Measurements from ENCODE around the gene MSI2.

The MSI2 gene

DNA sequence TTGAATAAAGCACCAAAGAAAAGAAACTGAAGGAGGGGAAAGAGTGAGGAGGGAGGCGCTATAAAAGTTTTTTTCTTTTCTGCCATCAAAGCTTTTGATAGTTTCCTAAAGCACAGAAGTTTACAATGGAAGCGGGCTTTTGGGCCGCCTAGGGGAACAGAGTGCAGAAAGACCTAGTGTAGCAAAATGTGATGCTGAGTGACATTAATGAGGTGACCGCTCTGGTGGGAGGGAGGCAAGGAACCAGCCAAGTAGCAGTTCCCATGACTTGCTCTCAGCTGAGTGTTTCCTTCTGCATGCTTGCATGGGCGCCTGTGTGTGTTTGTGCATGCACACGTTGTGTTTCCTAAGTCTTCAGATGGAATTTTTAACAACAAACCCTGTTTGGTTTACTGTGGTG, 15.5 kb downstream of the MSI2 start:
- no peak for DNase-seq

DNA sequence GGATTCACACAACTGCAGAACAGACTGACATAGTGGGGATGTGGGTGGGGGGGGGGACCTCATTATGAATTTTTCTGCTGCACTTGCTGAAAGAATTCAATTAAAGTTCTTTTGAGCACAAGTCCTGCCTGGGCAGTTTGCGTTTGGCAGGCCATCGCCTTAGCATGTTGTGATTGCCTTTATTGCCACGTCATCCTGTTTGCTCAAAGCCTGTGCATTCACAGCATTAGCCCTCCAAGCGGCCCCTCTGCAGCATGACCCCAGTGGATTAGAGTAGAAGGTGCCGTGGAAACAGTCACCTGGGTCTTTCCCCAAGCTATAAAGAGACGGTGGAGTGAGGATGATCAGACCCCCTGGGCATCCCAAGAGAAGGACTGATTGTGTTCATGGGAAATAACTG, 17.2 kb downstream of the MSI2 start:
- DNase-seq = no peak

DNA sequence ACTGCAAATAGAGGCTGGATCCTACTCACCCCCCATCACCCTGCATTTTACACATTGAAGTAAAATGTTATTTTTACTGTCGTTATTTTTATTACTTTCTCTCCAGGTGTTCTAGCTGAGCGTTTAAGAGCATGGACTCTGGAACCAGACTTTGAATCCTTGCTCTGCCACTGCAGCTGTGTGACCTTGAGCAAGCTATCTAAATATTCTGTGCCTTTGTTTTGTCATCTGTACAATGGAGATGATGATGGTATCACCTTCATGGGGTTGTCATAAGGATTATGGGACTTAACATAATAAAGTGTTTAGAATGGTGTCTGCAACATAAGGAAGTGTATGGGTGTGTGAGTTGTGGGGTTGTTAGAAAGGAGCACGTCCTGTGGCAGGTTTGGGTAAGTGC, 17.8 kb downstream of the MSI2 start:
- DNase-seq = no peak

DNA sequence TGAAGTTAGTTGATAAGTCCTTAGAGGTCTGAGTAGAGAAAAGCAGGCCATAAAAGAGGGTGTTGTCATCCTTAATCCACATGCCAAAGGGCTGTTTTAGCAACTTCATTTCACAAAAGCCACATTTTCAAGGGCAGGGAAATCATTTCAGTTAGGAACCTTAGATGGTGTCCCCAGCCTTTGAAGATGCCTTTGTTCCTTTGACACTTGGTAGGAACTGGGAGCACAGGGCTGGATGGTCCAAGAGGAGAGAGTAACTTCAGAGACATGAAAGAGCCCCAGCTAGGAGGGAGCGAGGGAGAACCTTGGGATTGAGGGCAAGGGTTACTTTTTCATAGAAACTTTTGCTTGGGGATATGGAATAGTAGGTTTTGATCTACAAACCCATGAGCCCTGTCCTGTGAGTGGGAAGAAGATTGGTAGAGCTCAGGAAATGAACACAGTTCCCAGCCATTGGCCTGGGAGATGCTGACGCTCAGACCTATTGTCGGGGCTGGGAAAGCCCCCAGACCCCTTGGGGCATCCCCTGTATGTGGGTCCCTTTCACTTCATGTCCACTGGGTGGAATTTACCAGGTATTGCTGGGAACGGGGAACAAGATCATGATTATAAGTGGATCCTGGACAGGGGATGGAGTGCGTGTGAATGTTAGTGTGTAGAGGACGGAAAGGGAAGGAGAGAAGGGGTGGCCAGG, 18.9 kb downstream of the MSI2 start:
- DNase-seq = no peak

DNA sequence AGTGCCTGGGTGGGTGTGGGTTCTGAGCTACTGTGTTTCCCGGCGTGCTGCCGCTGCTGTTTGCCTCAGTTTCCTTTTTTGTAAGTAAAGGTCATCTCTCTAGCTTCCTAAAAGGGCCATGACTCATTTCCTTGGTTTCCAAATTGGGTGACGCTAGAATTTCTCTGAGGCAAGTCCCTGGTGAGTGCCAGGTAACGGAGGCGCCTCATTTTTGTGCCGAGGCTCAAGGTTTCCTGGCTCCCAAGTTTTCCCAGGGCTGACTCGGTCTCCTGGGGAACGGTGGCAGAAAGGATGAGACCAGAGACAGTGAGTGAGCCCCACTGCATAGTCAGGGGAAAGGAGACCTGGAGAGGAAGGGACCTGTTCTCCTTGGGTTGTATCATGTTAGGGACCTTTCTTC, 20.3 kb downstream of the MSI2 start:
- no peak for DNase-seq

DNA sequence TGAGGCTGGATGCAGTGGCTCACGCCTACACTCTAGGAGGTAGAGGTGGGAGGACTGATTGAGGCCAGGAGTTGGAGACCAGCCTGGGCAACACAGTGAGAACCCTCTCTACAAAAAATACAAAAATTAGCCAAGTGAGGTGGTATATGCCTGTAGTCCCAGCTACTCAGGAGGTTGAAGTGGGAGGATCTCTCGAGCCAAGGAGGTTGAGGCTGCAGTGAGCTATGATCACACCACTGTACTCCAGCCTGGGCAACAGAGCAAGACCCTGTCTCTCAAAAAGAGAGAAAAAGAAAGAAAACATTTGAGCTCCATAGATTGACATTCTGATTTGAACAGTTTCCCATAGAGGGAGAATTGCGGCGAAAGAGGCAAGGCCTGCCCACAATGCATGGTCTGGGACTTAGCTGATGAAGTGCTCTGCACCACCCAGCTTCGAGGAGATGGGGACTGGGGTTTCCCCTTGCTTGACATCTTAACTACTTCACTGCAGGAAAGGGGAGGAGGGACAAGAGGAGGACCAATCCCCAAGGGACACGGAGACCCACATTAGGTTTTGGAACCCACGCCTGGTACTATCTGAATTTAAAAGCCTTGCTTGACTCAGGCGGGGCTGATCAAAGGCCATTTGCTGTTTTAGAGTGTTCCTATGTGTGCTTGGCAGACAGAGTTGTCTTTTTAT, 21.7 kb downstream of the MSI2 start:
- DNase-seq = no peak

DNA sequence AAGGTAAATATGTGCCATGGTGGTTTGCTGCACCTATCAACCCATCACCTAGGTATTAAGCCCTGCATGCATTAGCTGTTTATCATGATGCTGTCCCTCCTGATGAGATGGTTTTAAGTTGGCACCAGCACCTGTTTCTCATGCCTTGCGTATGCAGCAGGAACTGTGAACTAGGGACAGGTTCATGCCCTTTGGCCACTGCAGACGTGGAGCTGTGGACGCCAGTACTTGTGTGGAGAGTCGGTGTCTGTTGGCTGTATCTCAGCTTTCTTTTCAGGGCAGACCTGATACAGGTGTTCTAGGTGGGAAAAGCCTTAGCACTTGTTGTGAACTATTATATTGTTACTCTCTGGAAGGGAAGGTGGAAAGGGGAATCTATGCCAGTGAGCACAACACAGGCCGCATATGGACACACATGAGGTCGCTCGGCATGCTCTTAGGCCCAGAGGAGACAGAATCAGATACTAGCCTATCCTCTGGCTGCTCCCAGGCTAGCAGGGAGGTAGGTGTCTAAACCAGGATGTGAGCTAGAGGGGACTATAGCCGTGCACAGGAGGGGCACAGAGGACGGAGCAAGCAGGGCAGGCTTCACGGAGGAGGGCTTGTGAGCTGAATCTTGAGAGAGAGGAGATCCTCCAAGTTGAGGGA, 22.5 kb downstream of the MSI2 start:
- DNase-seq = no peak

DNA sequence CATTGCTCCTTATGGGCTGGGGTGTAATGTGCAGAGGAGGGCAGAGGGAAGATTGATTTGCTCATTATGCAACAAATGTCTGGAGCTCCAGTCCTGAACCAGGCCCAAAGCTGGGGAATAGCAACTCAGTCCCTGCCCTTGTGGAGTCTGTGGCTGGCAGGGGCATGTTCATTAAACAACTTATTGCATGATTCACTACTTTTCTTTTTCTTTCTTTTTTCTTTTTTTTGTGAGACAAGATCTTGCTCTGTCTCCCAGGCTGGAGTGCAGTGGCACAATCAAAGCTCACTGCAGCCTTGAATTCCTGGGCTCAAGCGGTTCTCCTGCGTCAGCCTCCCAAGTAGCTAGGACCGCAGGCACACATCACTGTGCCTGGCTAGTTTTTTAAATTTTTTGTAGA, 23.1 kb downstream of the MSI2 start:
- no peak for DNase-seq

DNA sequence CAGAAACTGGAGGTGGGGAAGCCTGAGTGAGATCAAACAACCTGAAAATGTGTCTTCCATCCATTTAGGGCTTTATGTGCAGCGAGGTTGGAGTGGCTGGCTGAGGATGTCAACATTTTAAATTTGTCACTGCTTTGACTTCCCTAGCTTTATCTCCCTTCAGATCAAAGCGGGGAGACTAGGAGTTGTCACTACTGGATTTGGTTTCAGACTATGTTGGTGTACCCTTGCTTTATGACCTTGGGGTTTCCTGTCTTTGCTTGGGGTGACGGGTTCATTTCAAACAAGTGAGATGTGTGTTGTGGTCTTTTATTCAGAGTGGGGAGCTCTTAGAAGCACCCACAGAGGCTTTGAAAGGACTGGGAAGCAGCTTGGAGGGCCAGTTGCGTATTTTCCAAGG, 25.6 kb downstream of the MSI2 start:
- DNase-seq = no peak

DNA sequence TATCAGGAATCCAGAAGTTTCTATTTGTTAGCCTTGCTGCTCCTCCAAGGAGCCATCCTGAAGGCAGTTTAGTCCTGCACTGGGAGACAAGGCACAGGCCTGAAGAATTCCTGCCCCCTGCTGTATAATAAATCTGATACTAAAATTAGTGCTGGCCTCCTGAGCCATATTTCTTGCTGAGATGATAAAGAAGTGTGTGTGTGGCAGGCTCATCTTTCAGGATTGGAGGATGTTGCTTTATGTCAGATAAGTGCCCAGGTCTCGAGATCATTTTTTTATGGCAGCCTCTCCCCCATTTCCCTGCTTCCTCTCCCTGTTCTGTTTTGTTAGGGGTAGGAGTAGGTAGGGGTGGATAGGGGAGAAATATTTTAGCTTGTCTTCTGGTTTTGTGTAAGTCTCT, 26.0 kb downstream of the MSI2 start:
- DNase-seq = no peak

DNA sequence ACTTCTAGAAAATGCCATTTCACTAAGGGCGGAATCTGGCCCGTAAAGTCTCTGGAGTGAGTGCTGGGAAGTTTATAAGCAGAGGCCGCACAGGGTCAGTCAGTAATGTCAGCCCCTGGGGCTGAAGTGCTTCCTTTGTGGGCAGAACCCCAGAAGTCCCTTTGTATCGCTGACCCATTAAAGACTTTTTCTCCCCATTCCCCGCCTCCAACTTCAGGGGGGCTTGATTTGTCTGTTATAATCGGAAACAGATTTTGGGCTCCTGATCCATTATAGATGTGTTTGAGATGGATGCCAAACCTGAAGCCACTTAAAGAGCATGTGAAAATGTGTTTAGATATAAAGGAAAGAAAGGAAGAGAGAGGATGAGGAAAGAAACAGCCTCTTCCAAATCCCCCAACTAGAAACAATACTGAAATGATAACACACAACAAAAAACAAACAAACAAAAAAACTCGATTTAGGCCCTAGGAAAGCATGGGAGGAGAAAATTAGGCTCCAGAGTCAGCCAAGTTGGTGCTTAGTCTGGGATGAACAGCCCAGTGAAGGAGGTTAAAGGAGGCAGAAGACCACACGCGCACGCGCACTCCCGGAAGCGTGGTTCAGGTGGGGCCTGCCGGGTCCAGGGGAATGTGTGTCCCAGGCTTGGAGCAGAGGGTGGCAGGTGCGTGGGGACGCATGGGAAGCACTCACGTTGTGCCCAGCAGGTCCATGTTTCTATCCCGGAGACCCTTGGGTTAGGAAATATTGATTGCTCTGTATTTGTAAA, 27.1 kb downstream of the MSI2 start:
- no peak for DNase-seq

DNA sequence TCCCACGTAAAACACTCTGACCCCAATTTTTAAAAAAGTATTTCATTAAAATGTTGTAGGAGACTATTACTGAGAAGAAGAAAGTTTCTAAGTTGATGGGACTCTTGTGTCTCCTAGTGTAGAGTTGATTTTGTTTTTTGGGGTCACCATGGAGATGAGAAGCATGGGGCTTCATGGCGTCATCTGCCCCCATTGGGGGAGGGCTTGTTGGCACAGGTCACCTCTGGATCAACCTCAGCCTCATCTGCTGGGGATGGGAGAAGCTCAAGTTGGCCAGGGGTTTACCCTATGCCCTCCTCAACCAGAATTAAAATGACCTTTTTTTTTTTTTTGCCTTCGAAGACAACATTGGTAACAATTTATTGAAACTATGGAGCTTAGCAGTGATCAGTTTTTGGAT, 28.3 kb downstream of the MSI2 start:
- no peak for DNase-seq

DNA sequence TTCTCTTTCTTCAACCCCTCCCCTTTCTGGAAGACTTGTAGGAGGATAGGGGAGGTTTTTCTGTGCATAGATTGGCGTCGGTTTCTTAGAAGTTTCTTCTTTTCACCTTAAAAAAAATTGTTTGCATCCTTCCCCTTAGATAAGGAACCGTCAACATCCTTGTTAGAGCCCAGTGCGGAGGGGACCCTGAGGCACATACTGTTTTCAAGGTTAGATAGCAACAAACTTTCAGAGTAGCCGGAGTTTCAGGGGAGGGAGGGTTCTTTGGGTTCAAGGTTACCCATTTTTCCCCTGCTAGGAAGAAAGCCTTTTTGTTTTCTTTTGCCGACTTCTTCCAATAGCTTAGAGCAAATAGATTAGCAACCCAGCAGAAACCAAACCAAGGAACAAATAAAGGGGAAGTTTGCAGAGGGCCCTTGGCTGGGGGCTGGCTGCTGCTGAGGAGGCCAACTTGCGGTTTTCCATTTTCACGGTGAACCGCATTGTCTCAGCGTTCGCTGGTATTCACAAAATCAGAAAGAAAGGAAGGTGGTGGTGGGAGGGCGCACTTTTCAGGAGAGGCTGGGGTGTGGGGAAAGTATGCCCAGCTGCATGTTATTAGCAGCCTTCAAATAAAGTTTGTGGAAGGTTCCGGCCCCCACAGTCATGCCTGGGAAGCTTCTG, 28.8 kb downstream of the MSI2 start:
- DNase-seq = no peak

DNA sequence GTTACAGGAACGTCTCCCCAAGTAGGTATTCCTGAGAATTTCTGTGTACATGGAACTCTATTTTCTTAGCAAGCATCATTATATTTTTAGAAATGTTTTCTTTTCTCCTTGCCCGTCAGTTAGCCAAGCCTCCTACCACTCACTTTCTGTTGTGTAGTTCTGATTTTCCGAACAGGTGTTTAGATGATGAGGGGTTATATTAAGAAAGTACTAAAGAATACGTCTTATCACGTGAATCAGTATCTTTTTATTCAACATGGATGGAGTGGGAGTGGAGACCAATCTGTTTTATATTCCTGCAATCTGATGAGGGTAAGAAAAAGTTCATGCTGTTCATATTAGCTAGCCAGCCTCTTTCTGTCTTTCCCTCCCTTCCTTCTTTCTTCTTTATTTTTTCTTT, 29.4 kb downstream of the MSI2 start:
- DNase-seq = no peak

DNA sequence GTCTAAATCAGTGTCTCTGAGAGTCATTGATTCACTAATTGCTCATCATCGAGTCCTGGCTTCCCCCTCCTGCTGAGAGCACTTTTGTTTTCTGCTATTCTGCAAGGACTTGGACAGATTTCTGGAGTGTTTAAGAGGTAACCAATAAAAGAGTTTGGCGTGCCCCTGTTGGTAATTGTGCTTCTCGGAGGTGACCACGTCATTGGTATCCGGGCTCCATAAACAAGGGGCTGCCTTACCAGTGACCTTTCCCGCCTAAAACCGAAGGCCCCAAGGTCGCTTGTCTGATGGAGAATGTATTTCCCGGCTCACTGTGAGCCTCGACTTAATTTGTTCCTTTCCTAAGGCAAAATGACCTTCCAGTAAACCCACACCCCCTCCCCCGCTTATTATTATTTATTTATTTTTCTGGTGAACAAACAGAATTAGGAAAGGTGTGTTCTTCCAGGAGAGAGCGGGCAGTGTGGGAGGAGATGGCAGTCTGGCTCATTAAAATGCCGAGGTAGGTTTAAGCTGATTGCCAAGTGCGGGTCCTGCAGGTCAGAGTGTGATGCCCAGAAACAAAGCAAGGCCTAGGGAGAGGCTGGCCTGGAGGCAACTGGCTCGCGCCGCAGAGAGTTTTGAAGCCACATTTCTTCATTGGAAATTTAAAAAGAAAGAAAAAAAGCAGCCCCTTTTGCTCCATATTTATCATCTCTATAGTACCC, 30.2 kb downstream of the MSI2 start:
- DNase-seq = no peak

DNA sequence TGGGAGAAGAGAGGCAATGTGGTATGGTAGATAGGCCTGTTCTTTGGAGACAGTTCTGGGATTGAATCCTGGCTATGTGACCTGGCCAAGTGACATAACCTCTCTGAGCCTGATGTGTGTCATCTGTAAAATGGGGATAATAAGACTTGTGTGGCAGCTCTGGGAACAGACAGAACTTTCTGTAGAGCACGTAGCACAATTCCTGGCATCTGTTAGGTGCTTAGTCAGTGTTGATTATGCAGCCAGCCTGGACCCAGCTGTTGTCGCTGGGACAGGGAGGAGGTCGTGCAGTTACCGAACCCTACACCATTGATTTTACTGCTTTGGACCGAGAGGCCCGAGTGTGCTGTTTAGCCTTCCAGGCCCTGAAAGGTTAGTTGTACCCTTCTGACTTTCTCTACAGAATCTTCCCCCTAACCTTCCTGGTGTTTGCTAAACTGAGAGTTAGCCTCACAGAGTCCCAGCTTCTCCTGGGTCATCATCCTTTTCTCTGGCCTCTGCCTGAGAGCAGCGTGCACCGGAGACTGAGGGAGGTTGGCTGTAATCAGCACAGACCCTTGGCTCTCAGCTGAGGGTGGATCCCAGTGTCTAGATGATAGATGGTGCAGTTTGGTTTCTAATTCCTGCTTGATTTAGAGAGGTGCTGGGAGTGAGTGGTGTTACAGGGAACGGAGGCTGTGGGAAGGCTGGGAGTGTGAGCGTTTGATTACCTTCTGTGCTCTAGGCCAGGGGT, 31.9 kb downstream of the MSI2 start:
- no peak for DNase-seq

DNA sequence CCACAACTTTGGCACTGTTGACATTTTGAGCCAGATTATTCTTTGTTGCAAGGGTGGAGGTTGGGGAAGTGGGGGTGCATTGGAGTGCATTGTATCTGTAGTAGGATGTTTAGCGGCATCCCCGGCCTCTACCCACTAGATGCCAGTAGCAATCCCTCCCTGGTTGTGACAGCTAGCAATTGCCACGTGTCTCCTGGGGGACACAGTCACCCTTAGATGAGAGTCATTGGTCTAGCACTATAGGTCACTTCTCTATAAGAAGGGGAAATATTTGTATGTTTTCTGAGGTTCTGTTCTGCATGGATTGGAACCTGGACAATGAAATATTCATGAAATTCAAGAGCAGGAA, 32.4 kb downstream of the MSI2 start:
- DNase-seq = no peak

DNA sequence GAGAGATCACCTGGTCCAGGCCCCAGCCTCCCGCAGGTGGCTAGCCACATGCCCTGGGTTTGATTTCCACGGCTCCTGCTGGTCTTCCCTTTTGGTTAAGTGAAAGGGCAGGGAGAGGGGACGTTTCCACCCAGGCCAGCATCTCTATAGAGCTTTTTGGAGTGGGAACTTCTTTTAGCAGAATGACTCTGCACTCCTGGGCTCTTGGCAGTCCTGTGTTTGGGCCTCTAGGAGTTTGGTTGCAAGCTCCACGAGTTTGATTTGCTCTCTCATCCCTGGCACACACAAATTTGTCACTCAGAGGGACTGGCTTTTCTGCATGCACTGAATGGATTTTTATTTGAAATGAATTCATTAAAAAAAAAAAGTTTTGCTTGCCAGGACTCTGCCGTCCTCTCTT, 32.8 kb downstream of the MSI2 start:
- no peak for DNase-seq

DNA sequence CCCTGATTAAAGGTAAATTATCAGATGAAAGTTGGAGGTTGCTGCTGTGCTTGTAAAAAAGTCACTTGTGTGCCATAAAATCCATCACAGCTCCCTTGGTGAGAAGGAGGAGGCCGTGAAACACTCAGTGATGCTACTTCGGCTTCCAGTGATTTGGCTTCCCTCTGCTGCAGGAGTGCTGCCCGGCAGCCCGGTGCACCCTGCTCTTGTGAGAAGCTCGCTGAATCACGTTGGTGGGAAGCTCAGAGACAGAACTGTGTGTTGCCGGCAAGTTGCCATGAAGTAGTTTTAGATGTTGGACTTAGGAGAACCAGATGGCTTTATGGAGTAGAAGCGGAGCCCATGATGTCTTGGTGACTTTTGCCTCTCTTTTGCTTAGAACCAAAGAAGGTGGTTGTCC, 33.3 kb downstream of the MSI2 start:
- no peak for DNase-seq

DNA sequence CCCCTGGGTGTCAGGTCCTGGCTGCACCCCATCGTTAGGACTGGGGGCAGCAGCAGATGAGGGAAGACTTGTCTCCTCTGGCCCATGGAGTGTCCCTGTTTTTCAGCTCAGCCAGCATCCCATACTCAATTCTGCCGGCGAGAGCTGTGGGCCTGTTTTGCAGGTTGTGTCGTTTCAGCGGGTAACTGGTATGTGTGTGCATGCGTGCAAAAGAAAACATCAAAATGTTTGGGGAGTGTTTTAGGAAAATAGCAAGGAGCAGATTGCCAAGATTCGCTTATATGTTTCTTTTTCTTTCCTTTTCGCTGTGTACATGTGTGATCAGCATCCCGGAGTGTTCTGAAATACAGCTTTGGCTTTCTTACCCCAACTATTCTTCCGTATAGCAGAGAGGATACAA, 34.7 kb downstream of the MSI2 start:
- no peak for DNase-seq

DNA sequence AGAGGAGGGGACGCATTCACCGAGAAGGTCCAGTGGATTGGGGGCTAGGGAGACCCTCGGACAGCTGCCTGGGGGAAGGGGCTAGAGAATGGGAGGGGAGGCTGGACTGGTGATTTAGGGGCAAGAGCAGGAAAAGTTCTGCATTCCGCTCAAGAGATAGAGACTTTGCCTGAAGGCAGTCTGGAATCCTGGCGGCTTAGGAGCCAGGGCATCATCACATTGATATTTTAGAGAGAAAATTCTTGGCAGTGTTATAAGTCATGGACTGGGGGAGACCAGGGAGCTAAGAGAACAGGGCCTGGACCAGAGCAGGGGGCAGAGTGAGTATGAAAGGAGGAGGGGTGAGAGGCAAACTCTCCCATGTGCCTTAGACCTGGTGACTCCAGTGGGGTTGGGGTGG, 35.8 kb downstream of the MSI2 start:
- no peak for DNase-seq

DNA sequence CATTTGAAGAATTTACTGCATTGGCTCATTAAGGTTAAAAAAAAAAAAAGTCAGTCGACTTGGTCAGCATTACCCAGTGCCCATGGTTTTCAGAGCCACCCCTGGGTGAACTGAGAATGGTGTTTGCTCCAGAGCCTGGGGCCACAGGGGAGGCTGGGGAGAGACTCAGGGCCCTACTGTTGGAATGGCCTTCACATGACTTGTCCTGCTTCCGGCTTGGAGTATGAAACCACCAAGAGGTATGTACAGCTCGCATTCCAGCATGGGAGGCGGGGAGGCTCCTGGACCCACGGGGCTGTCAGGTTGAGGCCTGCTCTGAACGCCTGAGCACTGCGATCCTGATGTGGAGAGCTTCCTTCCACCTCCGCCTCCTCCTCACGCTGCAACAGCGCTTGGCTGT, 36.8 kb downstream of the MSI2 start:
- no peak for DNase-seq

All from amniotic stem cell (primary cell).